GM23338 (cell line): Measurements from ENCODE around the gene IGF2BP3. TPM values are rescaled to one million over a fixed set of nuclear protein-coding genes. Genes with fewer than 3 reads are reported as not detected.

Experiments
- ATAC-seq: fragments of 200-7000 bp; cut with Tn5 transposase; 3 replicates; pipeline ENCODE4 v1.9.1; 2020
- DNase-seq: peaks from one replicate; pipeline ENCODE4 v3.0.0-alpha.2; 2015; ENCODE audit warnings: low spot score
- H2AFZ ChIP-seq: fragments of 200-600 bp; sonication (generic); 2 replicates; pipeline ENCODE4 v1.8.0; 2016; ENCODE audit warnings: antibody characterized with exemption, mild to moderate bottlenecking, moderate library complexity
- H3F3A ChIP-seq: fragments of 200-600 bp; sonication (generic); replicated peaks from 2 replicates; pipeline ENCODE4 v1.8.0; 2017; ENCODE audit warnings: antibody characterized with exemption, mixed run types, low read depth
- H3K27ac ChIP-seq: fragments of 200-600 bp; sonication (generic); 2 replicates; pipeline ENCODE4 v1.6.1; 2016; ENCODE audit warnings: low read depth
- H3K27me3 ChIP-seq: fragments of 200-600 bp; sonication (generic); 2 replicates; pipeline ENCODE4 v1.8.0; 2016; ENCODE audit warnings: mild to moderate bottlenecking, mixed run types, moderate library complexity; ENCODE audit not compliant: insufficient read depth
- H3K36me3 ChIP-seq: fragments of 200-600 bp; sonication (generic); 2 replicates; pipeline ENCODE4 v1.8.0; 2016; ENCODE audit warnings: mild to moderate bottlenecking; ENCODE audit not compliant: insufficient read depth
- H3K4me1 ChIP-seq: fragments of 200-600 bp; sonication (generic); 2 replicates; pipeline ENCODE4 v1.8.0; 2016; ENCODE audit warnings: mild to moderate bottlenecking, moderate library complexity; ENCODE audit not compliant: insufficient read depth
- H3K4me2 ChIP-seq: fragments of 200-600 bp; sonication (generic); 2 replicates; pipeline ENCODE4 v1.7.1; 2017; ENCODE audit warnings: mixed run types
- H3K4me3 ChIP-seq: fragments of 200-600 bp; sonication (generic); 2 replicates; pipeline ENCODE4 v1.6.1; 2016; ENCODE audit warnings: mixed run types
- H3K79me2 ChIP-seq: fragments of 200-600 bp; sonication (generic); replicated peaks from 2 replicates; pipeline ENCODE4 v1.8.0; 2017; ENCODE audit warnings: mild to moderate bottlenecking; ENCODE audit not compliant: insufficient read depth
- H3K9me2 ChIP-seq: fragments of 200-600 bp; sonication (generic); 2 replicates; pipeline ENCODE4 v1.8.0; 2017; ENCODE audit not compliant: insufficient read depth
- H4K20me1 ChIP-seq: fragments of 200-600 bp; sonication (generic); replicated peaks from 2 replicates; pipeline ENCODE4 v1.8.0; 2017; ENCODE audit warnings: mild to moderate bottlenecking; ENCODE audit not compliant: insufficient read depth
- H3K27ac Mint-ChIP-seq: 2 replicates; pipeline ENCODE4 v1.8.0; 2020; ENCODE audit warnings: inconsistent platforms, mild to moderate bottlenecking, moderate library complexity, mixed read lengths
- H3K27me3 Mint-ChIP-seq: 3 replicates; pipeline ENCODE4 v1.8.0; 2022; ENCODE audit warnings: low read depth, mild to moderate bottlenecking, moderate library complexity, mixed read lengths, inconsistent platforms; ENCODE audit not compliant: insufficient read depth, poor library complexity
- H3K36me3 Mint-ChIP-seq: 3 replicates; pipeline ENCODE4 v1.8.0; 2021; ENCODE audit warnings: low read depth, mild to moderate bottlenecking, inconsistent platforms, moderate library complexity, mixed read lengths
- H3K4me1 Mint-ChIP-seq: 3 replicates; pipeline ENCODE4 v1.8.0; 2020; ENCODE audit warnings: mild to moderate bottlenecking, inconsistent platforms, mixed read lengths
- H3K4me3 Mint-ChIP-seq: 3 replicates; pipeline ENCODE4 v1.8.0; 2021; ENCODE audit warnings: moderate library complexity, mild to moderate bottlenecking, inconsistent platforms, mixed read lengths
- H3K9me3 Mint-ChIP-seq: 3 replicates; pipeline ENCODE4 v1.8.0; 2020; ENCODE audit warnings: moderate library complexity, mild to moderate bottlenecking, inconsistent platforms, mixed read lengths
- ETS1 ChIP-seq: IDR thresholded peaks from 2 replicates; pipeline ENCODE4 v1.6.1; 2016; ENCODE audit warnings: antibody characterized with exemption
- EZH2 ChIP-seq: fragments of 200-600 bp; sonication (generic); IDR thresholded peaks from one replicate; pipeline ENCODE4 v1.8.0; 2017; ENCODE audit warnings: antibody characterized with exemption, mild to moderate bottlenecking, low read depth; ENCODE audit not compliant: unreplicated experiment
- EZH2phosphoT487 ChIP-seq: fragments of 200-600 bp; sonication (generic); IDR thresholded peaks from one replicate; pipeline ENCODE4 v1.8.1; 2018; ENCODE audit warnings: antibody characterized with exemption; ENCODE audit not compliant: unreplicated experiment
- REST ChIP-seq: IDR thresholded peaks from one replicate; pipeline ENCODE4 v1.6.1; 2018; ENCODE audit warnings: antibody characterized with exemption; ENCODE audit not compliant: unreplicated experiment
- ZNF114 ChIP-seq: fragments of 250-450 bp; sonication (Bioruptor Pico); IDR thresholded peaks from 2 replicates; pipeline ENCODE4 v1.5.0; 2020; ENCODE audit warnings: mild to moderate bottlenecking, moderate library complexity
- ZNF331 ChIP-seq: fragments of 250-450 bp; sonication (Bioruptor Pico); IDR thresholded peaks from 2 replicates; pipeline ENCODE4 v1.5.0; 2020; ENCODE audit warnings: low read depth, mild to moderate bottlenecking, moderate library complexity
- polyA plus RNA-seq: library from polyadenylated mRNA; unstranded; fragments of >200 nt; fragmentation: Nextera tagmentation; extraction: Ambion mirVana; gene quantifications from 2 replicates; pipeline ENCODE4 v1.2.1, GENCODE V29; 2016
- total RNA-seq: library from RNA; depleted of rRNA; stranded (reverse); fragments of >200 nt; shearing (Covaris generic); gene quantifications from 2 replicates; pipeline ENCODE4 v1.2.3, GENCODE V29; 2014

The IGF2BP3 gene
- total and polyA plus RNA-seq, 2 experiments from 2014 or later = 52.0 to 183 TPM

GRCh38 chr7:23445326-23445725 lies 25.0 kb downstream of the IGF2BP3 start:
- no peak overlapping the region for H3K4me3 Mint-ChIP-seq

DNA sequence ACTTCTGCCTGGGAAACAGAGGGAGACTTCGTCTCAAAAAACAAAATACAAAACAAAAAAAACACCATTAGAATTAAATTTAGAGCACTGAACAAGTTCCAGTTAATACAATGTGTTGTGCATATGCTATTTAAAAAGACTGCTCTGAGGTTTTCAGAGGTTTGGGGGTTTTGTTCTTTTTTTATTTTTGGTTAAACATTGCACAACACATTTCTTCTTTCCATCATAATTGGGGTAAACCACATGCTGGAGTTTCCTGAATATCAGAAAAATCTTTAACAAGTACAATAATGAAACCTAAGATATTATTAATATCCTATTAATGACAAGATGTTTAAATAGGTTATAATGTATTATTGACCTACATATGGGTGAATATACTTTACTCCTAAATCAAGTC lies 26.3 kb downstream of the IGF2BP3 start:
- no peak overlapping the region for H3K4me2 ChIP-seq
- H3K27me3 ChIP-seq = no peaks in the 10 kb centered on the region
- no peak overlapping the region for H2AFZ ChIP-seq
- Mint-ChIP-seq H3K27ac (no peak overlapping the region), H3K9me3 (no peaks in the 10 kb centered on the region), H3K27me3 (peaks cover 3% of the 10 kb centered on the region), H3K4me3 (no peak overlapping the region), H3K4me1 (peaks cover 12% of the 10 kb centered on the region), H3K36me3 (peaks cover 60% of the 10 kb centered on the region)
- no peak overlapping the region for H3K4me3 ChIP-seq
- H4K20me1 ChIP-seq = peaks cover 86% of the 10 kb centered on the region
- no peaks in the 10 kb centered on the region for H3K9me2 ChIP-seq
- no peak for DNase-seq
- no peaks in the 10 kb centered on the region for H3K36me3 ChIP-seq
- no peaks in the 10 kb centered on the region; the same call in 1 of the 2 replicates for H3K4me1 ChIP-seq
- no peak for TF ChIP-seq REST
- no peak for ATAC-seq
- no peak overlapping the region for H3K27ac ChIP-seq
- H3K79me2 ChIP-seq = peaks cover 100% of the 10 kb centered on the region
- H3F3A ChIP-seq = peaks cover 3% of the 10 kb centered on the region; the same call in 1 of the 2 replicates

More at GRCh38 chr7:23445326-23445725, 25.0 kb downstream of the IGF2BP3 start:
- DNase-seq (no peak), ATAC-seq (no peak)
- Histone ChIP-seq H3K4me1 (peaks cover 4% of the 10 kb centered on the region; the same call in 1 of the 2 replicates), H4K20me1 (peaks cover 88% of the 10 kb centered on the region), H3K27ac (no peak overlapping the region), H3K4me3 (no peak overlapping the region), H3K36me3 (no peaks in the 10 kb centered on the region), H3K9me2 (no peaks in the 10 kb centered on the region), H3K4me2 (no peak overlapping the region), H3K79me2 (peaks cover 100% of the 10 kb centered on the region), H3F3A (peaks cover 3% of the 10 kb centered on the region; the same call in 1 of the 2 replicates), H2AFZ (no peak overlapping the region), H3K27me3 (no peaks in the 10 kb centered on the region)
- Mint-ChIP-seq H3K4me1 (peaks cover 17% of the 10 kb centered on the region), H3K27me3 (peaks cover 1% of the 10 kb centered on the region), H3K36me3 (peaks cover 52% of the 10 kb centered on the region), H3K9me3 (no peaks in the 10 kb centered on the region), H3K27ac (no peak overlapping the region)
- TF ChIP-seq EZH2phosphoT487 (no peak), EZH2 (no peak), ZNF331 (CRISPR knock-in tag) (no peak), ZNF114 (no peak), ETS1 (no peak)
